HG02884 (cell line): ENCODE results near the gene COL4A2.
"Not testable (repeated sequence)": the region's sequence is repeated elsewhere in the genome, so short reads cannot be mapped to it uniquely, and the experiment has no call there.

ENCODE experiments used
- ATAC-seq: cut with Tn5 transposase; IDR thresholded peaks from one replicate; pipeline ENCODE4 v1.9.1; 2021; ENCODE audit warnings: mild to moderate bottlenecking, moderate library complexity; ENCODE audit not compliant: unreplicated experiment

Gene COL4A2

DNA sequence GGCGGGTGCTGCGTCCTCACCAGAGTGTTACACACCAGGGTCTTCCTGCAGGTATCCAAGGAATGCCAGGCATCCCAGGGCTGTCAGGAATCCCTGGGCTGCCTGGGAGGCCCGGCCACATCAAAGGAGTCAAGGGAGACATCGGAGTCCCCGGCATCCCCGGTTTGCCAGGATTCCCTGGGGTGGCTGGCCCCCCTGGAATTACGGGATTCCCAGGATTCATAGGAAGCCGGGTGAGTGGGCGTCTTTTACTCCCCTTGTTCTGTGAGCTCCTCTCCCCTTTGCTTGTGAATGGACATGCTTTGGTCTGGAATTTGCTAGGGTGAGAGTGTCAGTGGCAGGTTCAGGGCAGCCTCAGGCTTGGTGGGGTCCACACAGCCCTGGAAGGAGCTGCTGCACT lies 178.5 kb downstream of the COL4A2 start:
- no peak for ATAC-seq

DNA sequence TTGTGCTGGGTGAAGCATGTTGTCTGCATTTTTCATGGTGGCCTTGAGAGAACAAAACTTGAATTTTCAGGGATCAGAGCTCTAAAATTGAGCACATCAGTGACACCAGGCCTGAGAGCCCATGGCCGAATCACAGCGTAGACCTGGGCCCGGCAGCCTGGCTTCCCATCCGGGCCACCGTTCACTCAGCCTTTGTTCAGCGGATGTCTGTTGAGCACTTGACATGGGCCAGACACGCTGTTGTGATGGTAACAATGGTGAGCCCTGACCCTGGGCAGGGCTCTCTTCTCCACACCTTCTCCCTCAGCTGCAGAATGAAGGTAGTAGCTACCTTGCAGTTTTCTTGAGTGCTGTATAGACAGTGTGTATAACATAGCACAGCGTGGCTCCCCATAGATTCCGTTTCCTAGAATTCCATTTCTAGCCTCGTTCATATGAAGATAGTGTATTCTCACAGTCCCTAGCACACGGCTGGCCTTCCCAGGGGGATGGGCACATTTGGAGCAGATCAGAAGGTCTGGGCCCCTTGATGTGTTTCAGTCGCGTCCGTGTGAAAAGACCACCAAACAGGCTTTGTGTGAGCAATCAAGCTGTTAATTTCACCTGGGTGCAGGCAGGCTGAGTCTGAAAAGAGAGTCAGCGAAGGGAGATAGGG lies 179.1 kb downstream of the COL4A2 start:
- ATAC-seq = no peak

DNA sequence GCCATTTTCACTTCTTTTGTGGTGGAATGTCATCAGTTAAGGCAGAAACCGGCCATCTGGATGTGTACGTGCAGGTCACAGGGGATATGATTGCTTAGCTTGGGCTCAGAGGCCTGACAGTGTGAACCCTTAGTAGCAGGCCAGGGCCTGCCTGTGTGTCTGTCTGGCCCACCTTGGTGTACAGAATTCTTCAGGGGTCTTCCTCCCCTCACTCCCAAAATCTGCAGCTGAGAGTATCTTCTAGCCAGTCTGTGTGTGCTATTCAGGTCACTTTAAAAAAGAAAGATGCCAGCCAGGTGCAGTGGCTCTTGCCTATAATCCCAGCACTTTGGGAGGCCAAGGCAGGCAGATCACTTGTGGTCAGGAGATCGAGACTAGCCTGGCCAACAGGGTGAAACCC lies 179.8 kb downstream of the COL4A2 start:
- not testable (repeated sequence) for ATAC-seq

DNA sequence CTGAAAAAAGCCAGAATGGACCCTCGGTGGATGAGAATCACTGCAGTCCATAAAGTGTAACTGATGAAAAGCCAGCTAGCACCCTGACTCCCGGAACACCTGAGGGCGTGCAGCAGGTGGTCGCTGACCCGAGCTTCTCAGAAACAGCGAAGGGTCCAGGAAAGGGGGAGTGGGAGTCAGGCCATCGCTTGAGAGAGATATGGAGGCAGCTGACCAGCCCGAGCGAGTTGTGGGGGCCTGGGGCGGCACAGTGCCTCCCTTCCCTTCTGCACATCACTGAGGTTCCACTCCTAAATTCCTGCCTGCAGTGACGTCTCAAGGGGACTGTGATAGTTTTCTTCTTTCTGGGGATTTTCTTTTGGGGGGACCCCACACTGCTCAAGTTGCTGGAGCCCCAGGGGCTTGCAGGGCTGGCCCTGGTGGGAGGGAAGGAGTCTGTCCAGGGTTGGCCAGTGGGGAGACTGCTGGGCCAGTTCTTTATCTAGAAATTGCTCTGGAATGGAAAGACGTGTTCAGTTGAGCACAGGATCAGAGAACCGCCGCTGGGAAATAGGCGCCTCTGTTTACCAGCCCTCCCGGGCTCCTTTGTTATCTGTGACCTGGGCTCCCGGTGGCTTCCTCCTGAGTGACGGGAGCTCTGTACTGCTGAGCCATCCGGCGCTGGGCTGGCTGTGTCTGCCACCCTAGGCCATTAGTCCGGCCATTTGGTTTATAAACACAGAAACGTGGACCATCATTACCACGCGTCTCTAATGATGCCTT lies 183.1 kb downstream of the COL4A2 start:
- no peak for ATAC-seq

DNA sequence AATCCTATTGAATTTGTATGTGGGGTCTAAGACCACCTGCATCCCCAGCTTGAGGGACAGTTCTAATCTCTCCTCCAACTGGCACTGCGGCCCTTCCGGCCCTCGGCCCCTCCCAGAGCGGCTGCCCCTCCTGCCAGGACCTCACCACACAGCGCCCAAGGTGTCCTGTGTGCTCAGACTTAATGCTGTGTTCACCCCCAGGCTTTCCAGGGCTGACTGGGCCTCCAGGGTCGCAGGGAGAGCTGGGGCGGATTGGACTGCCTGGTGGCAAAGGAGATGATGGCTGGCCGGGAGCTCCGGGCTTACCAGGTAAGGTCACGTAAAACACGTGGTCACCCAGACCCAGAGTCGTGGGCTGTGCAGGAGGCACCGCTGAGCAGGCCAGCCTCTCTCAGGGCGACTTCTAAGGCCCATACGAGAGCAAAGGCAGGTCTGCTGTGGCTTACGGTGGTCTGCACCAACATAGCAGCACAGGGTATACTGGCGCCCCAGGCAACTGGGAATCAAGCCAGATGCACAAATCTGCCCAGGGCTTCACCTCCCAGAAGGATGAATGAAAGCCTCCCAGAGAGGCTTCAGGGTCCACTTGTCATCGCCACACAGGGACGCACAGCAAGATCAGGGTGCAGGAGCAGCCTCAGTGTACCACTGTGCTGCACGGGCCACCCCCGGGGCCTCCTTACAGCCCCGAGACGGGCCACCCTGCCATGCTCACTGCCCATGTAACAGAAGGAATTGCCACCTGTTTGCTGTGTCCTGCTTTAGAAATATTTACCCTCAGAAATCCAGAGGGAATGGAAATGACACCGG lies 185.0 kb downstream of the COL4A2 start:
- no peak for ATAC-seq

DNA sequence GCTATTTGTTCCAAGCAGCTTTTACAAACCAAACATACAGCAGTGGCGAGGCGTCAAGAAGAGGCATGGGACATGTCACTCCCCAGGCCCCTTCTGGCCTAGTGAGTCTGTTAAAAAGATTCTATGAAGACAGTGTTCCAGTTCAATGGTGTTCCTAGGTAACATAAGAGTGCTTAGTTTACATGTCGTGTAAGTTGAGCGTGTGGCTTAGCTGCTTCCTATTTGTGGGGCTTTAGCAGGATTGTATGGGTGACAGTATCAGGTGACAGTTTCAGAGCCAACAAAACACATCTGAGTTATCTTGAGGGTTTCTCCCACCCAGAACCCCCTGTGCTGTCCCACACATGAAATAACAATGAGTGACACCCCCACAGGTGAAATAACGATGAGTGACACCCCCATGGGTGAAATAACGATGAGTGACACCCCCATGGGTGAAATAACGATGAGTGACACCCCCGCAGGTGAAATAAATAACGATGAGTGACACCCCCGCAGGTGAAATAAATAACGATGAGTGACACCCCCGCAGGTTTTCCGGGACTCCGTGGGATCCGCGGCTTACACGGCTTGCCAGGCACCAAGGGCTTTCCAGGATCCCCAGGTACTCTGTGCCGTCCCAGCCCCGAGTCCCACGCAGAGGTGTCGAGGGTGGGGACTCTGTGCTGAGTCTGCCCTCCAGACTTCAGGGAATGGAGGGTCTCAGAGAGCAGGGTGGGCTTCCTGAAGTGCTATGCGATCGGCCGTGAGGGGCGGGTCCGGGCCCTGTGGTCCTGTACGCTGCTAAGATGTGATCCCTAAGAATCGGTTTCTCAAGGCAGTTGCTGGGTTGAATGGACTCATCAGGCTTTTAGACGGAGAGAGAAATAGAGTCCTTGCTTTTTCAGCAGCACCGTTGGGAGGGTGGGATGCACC lies 185.9 kb downstream of the COL4A2 start:
- no peak for ATAC-seq

DNA sequence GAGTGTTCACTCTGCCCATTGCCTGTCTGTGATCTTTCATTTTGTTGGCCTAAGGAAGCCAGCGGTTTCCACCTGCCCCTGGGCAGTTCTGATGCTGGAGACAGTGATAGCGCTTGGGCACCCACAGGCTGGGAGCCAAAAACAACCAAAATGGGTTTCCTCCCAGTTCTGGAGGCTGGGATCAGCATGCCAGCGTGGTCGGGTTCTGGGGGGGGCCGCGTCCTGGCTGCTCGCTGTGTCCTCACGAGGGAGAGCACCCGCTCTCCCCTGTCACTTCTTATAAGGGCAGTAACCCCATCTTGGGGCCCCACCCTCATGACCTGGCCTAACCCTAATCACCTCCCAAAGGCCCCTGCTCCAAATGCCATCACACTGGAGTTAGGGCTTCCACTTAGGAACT lies 186.5 kb downstream of the COL4A2 start:
- ATAC-seq = no peak

DNA sequence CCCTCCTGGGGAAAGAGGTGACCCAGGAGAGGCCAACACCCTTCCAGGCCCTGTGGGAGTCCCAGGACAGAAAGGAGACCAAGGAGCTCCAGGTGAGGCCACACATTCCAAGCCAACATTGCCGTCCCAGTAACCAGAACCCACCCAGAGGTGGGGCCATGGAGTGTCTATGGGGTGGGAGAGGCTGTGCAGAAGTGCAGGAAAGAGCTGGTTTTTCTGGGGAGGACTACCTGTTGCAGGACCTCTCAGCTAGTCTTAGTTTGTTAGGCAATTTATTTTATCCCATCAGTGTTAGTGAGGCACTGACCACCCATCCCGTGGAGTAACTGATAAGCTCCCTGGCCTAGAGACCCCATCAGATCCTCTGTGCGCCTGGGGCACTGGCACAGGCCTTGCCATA lies 188.3 kb downstream of the COL4A2 start:
- ATAC-seq = no peak

DNA sequence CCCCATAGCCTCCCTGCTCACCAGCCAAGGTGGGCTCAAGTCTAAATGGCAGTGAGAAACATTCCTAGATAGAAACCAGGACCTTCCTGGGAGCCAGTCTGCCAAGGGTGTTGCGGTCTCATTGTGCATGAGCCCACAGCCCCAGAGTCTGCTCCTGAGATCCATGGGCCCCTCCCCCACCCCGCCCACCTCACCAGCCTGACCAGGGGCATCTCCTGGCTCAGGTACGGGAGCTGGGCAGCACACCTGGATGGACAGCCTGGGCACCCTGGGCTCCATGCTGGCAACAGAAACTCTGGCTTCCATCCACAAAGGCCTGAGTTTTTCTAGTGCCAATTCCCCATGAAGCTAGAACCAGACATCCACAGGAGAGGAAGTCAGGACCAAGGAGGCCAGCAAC lies 188.8 kb downstream of the COL4A2 start:
- no peak for ATAC-seq

DNA sequence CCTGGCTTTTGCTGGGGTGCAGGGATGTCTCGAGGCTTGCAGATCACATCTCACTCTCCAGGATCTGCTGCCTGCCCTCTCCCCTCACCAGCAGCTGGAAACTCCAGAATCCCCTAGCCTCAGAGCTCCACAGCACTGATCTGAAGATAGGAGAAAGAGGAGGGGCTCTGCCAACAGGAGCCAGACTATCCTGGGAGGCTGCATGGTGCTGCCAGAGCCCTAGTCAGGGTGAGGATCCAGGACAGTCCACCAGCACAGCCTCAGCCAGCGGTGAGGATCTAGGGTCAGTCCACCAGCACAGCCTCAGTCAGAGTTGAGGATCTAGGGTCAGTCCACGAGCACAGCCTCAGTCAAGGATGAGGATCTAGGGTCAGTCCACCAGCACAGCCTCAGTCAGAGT lies 189.2 kb downstream of the COL4A2 start:
- no peak for ATAC-seq

DNA sequence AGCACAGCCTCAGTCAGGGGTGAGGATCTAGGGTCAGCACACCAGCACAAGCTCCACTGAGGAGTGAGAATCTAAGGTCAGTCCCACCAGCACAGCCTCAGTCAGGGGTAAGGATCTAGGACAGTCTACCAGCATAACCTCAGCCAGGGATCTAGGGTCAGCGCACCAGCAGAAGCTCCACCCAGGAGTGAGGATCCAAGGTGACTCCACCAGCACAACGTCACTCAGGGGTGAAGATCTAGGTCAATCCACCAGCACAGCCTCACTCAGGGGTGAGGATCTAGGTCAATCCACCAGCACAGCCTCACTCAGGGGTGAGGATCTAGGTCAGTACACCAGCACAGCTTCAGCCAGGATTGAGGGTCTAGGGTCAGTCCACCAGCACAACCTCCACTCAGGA lies 189.9 kb downstream of the COL4A2 start:
- no peak for ATAC-seq

DNA sequence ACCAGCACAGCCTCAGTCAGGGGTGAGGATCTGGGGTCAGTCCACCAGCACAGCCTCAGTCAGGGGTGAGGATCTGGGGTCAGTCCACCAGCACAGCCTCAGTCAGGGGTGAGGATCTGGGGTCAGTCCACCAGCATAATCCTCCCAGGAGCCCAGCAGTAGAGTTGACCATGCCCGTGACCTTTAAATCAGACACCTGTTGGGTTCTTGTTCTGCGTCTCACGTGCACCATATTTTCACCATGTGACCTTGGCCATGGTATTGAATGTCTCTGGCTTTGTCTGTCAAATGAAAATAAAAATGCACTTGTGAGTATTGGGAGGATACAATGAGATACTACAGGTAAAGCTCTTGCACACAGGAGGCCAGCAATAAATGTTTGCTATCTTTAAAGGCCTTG lies 190.8 kb downstream of the COL4A2 start:
- not testable (repeated sequence) for ATAC-seq

DNA sequence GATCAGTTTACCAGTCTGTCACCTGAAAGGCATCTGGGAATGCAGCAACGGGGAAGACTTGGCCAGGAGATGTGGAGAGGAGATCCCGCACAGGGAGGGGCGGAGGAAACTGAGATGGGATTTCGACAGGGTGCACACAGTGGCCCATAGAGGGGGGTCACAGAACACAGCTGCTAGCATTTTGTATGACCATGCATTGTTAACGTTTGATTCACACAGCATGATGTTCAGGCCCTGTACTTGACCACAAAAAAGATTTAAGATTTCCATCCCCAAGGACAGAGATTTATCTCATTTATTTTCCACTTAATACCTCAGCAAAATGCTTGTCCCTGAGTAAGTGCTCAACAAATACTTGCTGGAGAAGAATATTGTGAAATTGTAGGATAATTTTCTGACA lies 191.2 kb downstream of the COL4A2 start:
- ATAC-seq = no peak

DNA sequence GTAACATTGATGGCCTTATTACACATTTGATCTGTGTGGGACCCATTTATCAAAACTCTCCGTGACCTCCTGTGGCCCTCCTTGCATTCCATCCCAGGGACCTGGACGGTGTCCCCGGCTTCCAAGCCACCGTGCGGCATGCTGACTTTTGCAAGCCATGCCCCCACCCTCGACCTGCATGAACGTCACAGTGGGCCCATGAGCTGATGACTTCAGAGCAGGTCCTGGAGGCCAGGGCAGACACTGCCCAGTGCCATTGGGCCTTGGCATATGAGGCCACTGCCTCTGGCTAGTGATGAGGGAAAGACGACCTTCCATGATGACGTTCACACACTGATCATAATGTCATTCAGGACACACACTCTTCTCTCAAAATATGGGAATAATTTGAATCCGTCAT lies 191.7 kb downstream of the COL4A2 start:
- ATAC-seq = no peak

DNA sequence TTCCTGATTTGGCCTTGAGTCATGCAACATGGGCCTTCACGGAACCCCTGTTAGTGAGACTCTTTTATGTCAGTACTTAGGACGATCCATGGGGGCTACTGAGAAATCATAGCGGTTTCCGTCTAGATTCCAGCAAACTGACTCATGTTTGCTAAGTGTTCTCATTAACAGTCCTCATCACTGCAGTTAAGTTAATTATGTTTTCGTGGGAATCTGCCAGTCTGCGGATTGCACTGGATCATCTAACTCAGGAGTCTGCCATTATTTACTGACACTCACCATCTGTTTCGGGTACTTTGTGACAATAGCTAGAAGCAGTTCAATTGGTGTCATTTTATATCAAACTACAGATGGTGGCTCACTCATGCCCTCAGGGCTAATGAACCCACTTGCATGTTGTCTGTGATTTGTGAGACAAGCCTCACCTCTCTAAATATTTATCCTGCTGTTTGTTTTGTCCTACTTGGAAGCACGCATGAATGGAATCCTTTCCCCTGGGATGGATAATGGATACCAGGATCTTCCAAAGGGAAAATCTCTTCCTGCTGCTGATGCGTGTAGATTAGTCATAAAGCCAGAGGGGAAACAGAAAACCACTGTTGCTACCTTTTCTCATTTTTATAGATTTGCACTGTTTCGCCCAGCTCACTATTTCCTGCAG lies 192.7 kb downstream of the COL4A2 start:
- no peak for ATAC-seq

DNA sequence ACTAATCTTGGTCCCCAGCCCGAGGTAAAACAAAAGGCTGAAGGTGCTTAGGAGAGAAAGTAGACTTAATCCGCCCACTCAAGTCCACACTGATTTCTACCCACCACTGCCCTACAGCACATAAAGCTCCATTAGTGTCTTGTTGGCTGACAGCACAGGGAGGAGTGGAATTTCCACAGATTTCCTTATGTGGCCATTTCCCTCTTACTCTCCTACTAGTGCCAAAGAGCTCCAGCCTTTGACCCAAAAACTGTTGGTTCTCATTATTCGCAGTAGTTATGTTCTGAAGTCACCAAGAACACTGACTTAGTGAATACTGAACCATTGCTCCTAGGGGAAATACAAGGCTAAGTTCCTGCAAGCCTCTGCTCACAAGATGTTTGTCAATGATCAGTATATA lies 193.3 kb downstream of the COL4A2 start:
- ATAC-seq = no peak

DNA sequence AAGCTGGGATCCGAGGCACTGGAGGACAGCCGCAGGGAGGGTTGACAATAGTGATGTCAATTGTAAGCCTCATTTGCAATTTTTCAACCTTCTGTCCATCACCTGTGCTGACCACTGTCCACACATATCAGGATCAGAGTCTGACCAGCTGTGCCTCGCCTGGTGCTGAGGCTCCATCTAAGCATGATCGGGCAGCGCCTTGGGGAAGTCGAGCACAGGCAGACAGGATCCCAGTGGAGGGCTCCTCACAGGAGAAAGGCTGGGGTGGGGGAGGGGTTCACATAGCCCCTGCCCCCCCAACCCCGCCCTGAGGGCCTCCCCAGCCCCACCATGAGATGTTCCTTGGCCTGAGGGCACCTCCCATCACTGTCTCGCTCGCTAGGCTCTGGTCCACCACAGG lies 194.1 kb downstream of the COL4A2 start:
- ATAC-seq = no peak

DNA sequence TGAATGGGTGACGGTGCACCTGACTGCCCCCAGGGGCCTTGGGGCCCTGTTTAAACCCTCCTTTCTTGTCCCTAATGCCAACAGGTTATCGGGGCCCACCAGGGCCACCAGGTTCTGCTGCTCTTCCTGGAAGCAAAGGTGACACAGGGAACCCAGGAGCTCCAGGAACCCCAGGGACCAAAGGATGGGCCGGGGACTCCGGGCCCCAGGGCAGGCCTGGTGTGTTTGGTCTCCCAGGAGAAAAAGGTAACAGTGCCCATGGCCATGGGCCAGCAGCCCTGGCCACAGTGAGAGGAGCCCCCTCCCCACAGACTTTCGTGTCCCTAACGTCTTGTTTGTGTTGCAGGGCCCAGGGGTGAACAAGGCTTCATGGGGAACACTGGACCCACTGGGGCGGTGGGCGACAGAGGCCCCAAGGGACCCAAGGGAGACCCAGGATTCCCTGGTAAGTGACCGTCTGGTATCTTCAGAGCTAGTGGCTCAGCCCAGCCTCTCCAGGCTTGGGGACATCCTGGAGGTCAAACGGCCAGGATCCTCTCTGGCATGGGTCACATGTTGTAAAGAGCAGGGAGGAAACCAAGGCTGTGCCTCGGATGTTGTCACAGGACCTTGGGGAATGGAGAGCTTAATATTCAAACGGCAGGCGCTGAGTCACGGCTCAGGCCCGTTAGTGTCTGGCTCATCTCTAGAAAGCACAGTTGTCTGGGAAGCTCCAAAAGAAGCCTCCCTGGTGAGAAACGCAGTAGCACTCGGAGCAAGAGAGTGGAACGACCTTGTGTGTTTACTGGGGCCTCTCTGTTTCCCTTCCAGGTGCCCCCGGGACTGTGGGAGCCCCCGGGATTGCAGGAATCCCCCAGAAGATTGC lies 196.2 kb downstream of the COL4A2 start:
- no peak for ATAC-seq

DNA sequence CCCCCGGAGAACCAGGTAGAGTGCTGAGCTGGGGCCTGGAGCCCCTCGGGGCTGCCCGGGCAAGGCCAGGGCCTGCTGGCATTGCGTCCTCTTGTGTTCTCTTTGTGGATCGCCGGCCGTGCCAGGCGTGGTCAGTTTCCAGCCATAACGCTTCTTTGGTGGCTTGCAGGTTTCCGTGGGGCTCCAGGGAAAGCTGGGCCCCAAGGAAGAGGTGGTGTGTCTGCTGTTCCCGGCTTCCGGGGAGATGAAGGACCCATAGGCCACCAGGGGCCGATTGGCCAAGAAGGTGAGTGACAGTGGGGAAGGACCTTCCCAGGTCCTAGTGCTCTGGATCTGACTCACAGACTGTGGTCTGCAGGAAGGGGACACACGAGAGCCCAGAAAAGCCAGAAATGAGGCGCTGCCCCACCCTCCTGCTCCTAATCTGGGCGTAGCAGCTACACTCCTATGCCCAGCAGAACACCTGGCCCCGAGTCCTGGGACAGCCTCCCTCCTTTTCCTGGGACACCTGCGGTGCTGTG lies 197.0 kb downstream of the COL4A2 start:
- ATAC-seq = no peak
